ENCODE results near the gene CYB5D1.
"Not testable (repeated sequence)": the region's sequence is repeated elsewhere in the genome, so short reads cannot be mapped to it uniquely, and the experiment has no call there.

The CYB5D1 gene

GRCh38 chr17:7859028-7859427, 1.2 kb downstream of the CYB5D1 start:
- no peak for ATAC-seq

GRCh38 chr17:7862692-7863437, 5.1 kb downstream of the CYB5D1 start:
- ATAC-seq, result no peak

- not testable (repeated sequence) for ATAC-seq
Measured at GRCh38 chr17:7864384-7864783, 6.6 kb downstream of the CYB5D1 start.

- no peak for ATAC-seq
Measured at GRCh38 chr17:7864995-7865650, 7.3 kb downstream of the CYB5D1 start.

- ATAC-seq, result no peak
Measured at GRCh38 chr17:7867881-7868329, 10.1 kb downstream of the CYB5D1 start.

GRCh38 chr17:7873051-7873450, 15.2 kb downstream of the CYB5D1 start:
- ATAC-seq, result no peak

GRCh38 chr17:7875804-7876370, 18.1 kb downstream of the CYB5D1 start:
- no peak for ATAC-seq

GRCh38 chr17:7878234-7878633, 20.4 kb downstream of the CYB5D1 start:
- ATAC-seq, result no peak

GRCh38 chr17:7880076-7880868, 22.5 kb downstream of the CYB5D1 start:
- no peak for ATAC-seq

GRCh38 chr17:7881276-7882054, 23.7 kb downstream of the CYB5D1 start:
- no peak for ATAC-seq

GRCh38 chr17:7882068-7882467, 24.3 kb downstream of the CYB5D1 start:
- no peak for ATAC-seq

GRCh38 chr17:7882629-7883028, 24.8 kb downstream of the CYB5D1 start:
- ATAC-seq, result no peak

GRCh38 chr17:7883781-7884386, 26.1 kb downstream of the CYB5D1 start:
- ATAC-seq, result no peak

GRCh38 chr17:7884581-7885366, 27.0 kb downstream of the CYB5D1 start:
- peak in 1 of 2 donors; percentile 4 for ATAC-seq

- ATAC-seq, result peak in 1 of 2 donors; percentile 1
Measured at GRCh38 chr17:7885367-7886226, 27.8 kb downstream of the CYB5D1 start.

GRCh38 chr17:7886227-7887037, 28.6 kb downstream of the CYB5D1 start:
- no peak for ATAC-seq

- peak in 1 of 2 donors; percentile 32 for ATAC-seq
Measured at GRCh38 chr17:7887038-7887481, 29.3 kb downstream of the CYB5D1 start.

- peak; percentile 75 to 78 for ATAC-seq
Measured at GRCh38 chr17:7887482-7888183, 29.8 kb downstream of the CYB5D1 start.
